Upper lobe of left lung (tissue), 4 donors: ENCODE measurements around the gene HDHD3.

Source experiments
- CTCF ChIP-seq, 6 experiments: fragments of 450-650 bp in 4 of 6; fragments of 200-600 bp in 2 of 6; sonication (generic) in 2 of 6; IDR thresholded peaks; one replicate each; pipeline ENCODE4 v1.5.1; 2016 to 2019; ENCODE audit warnings: antibody characterized with exemption in 6 of 6
- POLR2AphosphoS5 ChIP-seq, 2 donors: sonication (generic); formaldehyde crosslinking; IDR thresholded peaks; one replicate each; pipeline ENCODE4 v1.5.1; 2017; ENCODE audit warnings: antibody characterized with exemption in 2 of 2

- TF ChIP-seq POLR2AphosphoS5 (IDR thresholded peaks at IDR 0.05) (no peak), CTCF (IDR thresholded peaks at IDR 0.05) (no peak)
Observed at GRCh38 chr9:113425072-113425471, 48.3 kb upstream of the HDHD3 start.
